Gastroesophageal sphincter (tissue), 3 donors: ENCODE results near the gene POP4.

Experiments
- CTCF ChIP-seq, 4 experiments: fragments of 200-600 bp in 2 of 4; fragments of 450-650 bp in 2 of 4; sonication (generic) in 1 of 4; IDR thresholded peaks; one replicate each; pipeline ENCODE4 v1.5.1; 2017 to 2019; ENCODE audit warnings: antibody characterized with exemption in 4 of 4, mild to moderate bottlenecking in 2 of 4, moderate library complexity in 2 of 4
- POLR2A ChIP-seq, 2 donors: fragments of 450-650 bp; IDR thresholded peaks; one replicate each; pipeline ENCODE4 v1.6.1; 2017; ENCODE audit warnings: antibody characterized with exemption in 2 of 2, mild to moderate bottlenecking in 2 of 2, moderate library complexity in 1 of 2
- POLR2AphosphoS5 ChIP-seq: sonication (generic); formaldehyde crosslinking; IDR thresholded peaks from one replicate; pipeline ENCODE4 v1.6.1; 2017; ENCODE audit warnings: antibody characterized with exemption

- TF ChIP-seq CTCF (IDR thresholded peaks at IDR 0.05): peak in 1 of 4 experiments; percentile 44
- TF ChIP-seq POLR2AphosphoS5: no peak
- TF ChIP-seq POLR2A (IDR thresholded peaks at IDR 0.05): no peak
Observed at GRCh38 chr19:29664753-29665214, 58.7 kb downstream of the POP4 start.
